22Rv1 (cell line): ENCODE results near the gene ZNF385D.

Experiments used
- CTCF ChIP-seq: fragments of 450-650 bp; IDR thresholded peaks from 2 replicates; pipeline ENCODE4 v1.5.1; 2017; ENCODE audit warnings: mild to moderate bottlenecking
- ZFX ChIP-seq: fragments of 450-650 bp; IDR thresholded peaks from 2 replicates; pipeline ENCODE4 v1.6.1; 2017; ENCODE audit warnings: antibody characterized with exemption, borderline replicate concordance

- TF ChIP-seq CTCF (no peak), ZFX (no peak)
Observed at GRCh38 chr3:21564531-21564930, 186.5 kb downstream of the ZNF385D start.
